Right lobe of liver (tissue), 4 donors: ENCODE data around the gene CCR1.

ENCODE experiments used
- CTCF ChIP-seq, 4 donors: fragments of 200-600 bp in 3 of 4; fragments of 450-650 bp in 1 of 4; IDR thresholded peaks; one replicate each; pipeline versions ENCODE4 v1.5.1 to v1.8.0; 2016 to 2022; ENCODE audit warnings: antibody characterized with exemption in 4 of 4, mild to moderate bottlenecking in 2 of 4
- POLR2A ChIP-seq: fragments of 450-650 bp; IDR thresholded peaks from one replicate; pipeline ENCODE4 v1.6.1; 2017; ENCODE audit warnings: antibody characterized with exemption, mild to moderate bottlenecking
- donor health status: DM: no; HTN: no; CAD: no.
- donor health status: DM: no; HTN: no; CAD: no.
- donor health status: DM: no; HTN: yes; CAD: no.

GRCh38 chr3:46188708-46189107 is 19.4 kb downstream of the CCR1 start:
- TF ChIP-seq CTCF (IDR thresholded peaks at IDR 0.05) (no peak), POLR2A (no peak)
